HEK293 (cell line): Measurements from ENCODE around the gene SHC4.

ENCODE experiments used
- FEZF1 ChIP-seq: fragments of 450-650 bp; formaldehyde crosslinking; IDR thresholded peaks from 2 replicates; pipeline ENCODE4 v1.5.1; 2016; ENCODE audit warnings: missing biosample characterization, missing genetic modification characterization
- GLIS1 ChIP-seq: fragments of 450-650 bp; formaldehyde crosslinking; IDR thresholded peaks from 2 replicates; pipeline ENCODE4 v1.5.1; 2016; ENCODE audit warnings: missing biosample characterization, missing genetic modification characterization
- HOXA7 ChIP-seq: sonication (generic); formaldehyde crosslinking; IDR thresholded peaks from 2 replicates; pipeline ENCODE4 v1.8.1; 2022; ENCODE audit warnings: missing genetic modification reagents, borderline replicate concordance
- KLF1 ChIP-seq: fragments of 450-650 bp; formaldehyde crosslinking; IDR thresholded peaks from 2 replicates; pipeline ENCODE4 v1.5.1; 2016; ENCODE audit warnings: missing biosample characterization, missing genetic modification characterization
- MYNN ChIP-seq: fragments of 450-650 bp; formaldehyde crosslinking; IDR thresholded peaks from 2 replicates; pipeline ENCODE4 v1.5.1; 2016; ENCODE audit warnings: missing biosample characterization, missing genetic modification characterization, borderline replicate concordance
- ZBTB10 ChIP-seq: fragments of 450-650 bp; formaldehyde crosslinking; IDR thresholded peaks from 2 replicates; pipeline ENCODE4 v1.5.1; 2016; ENCODE audit warnings: missing biosample characterization, missing genetic modification characterization
- ZBTB21 ChIP-seq: fragments of 450-650 bp; formaldehyde crosslinking; IDR thresholded peaks from 2 replicates; pipeline ENCODE4 v1.5.1; 2017; ENCODE audit warnings: missing biosample characterization, missing genetic modification characterization
- ZBTB48 ChIP-seq: fragments of 450-650 bp; formaldehyde crosslinking; IDR thresholded peaks from 2 replicates; pipeline ENCODE4 v1.5.1; 2016; ENCODE audit warnings: missing biosample characterization, missing genetic modification characterization
- ZBTB7A ChIP-seq: fragments of 450-650 bp; formaldehyde crosslinking; IDR thresholded peaks from 2 replicates; pipeline ENCODE4 v1.5.1; 2016; ENCODE audit warnings: low read depth, missing biosample characterization, missing genetic modification characterization
- ZFHX2 ChIP-seq: fragments of 450-650 bp; formaldehyde crosslinking; conservative IDR thresholded peaks from 2 replicates; pipeline ENCODE4 v1.5.1; 2016; ENCODE audit warnings: missing biosample characterization, missing genetic modification characterization
- ZNF112 ChIP-seq: fragments of 450-650 bp; formaldehyde crosslinking; IDR thresholded peaks from 2 replicates; pipeline ENCODE4 v1.5.0; 2017; ENCODE audit warnings: missing biosample characterization, missing genetic modification characterization
- ZNF169 ChIP-seq: fragments of 450-650 bp; formaldehyde crosslinking; IDR thresholded peaks from 2 replicates; pipeline ENCODE4 v1.5.1; 2016; ENCODE audit warnings: missing biosample characterization, missing genetic modification characterization
- ZNF23 ChIP-seq: fragments of 450-650 bp; formaldehyde crosslinking; IDR thresholded peaks from 2 replicates; pipeline ENCODE4 v1.5.1; 2016; ENCODE audit warnings: missing biosample characterization, missing genetic modification characterization, borderline replicate concordance
- ZNF24 ChIP-seq: fragments of 450-650 bp; formaldehyde crosslinking; IDR thresholded peaks from 2 replicates; pipeline ENCODE4 v1.5.1; 2016; ENCODE audit warnings: missing biosample characterization, missing genetic modification characterization
- ZNF292 ChIP-seq: fragments of 450-650 bp; formaldehyde crosslinking; IDR thresholded peaks from 2 replicates; pipeline ENCODE4 v1.5.1; 2016; ENCODE audit warnings: low read depth, missing biosample characterization, missing genetic modification characterization, borderline replicate concordance
- ZNF350 ChIP-seq: fragments of 450-650 bp; formaldehyde crosslinking; IDR thresholded peaks from 2 replicates; pipeline ENCODE4 v1.5.0; 2017; ENCODE audit warnings: missing biosample characterization, mild to moderate bottlenecking, missing genetic modification characterization
- ZNF366 ChIP-seq: fragments of 450-650 bp; formaldehyde crosslinking; conservative IDR thresholded peaks from 2 replicates; pipeline ENCODE4 v1.5.1; 2016; ENCODE audit warnings: missing biosample characterization, missing genetic modification characterization
- ZNF585B ChIP-seq: fragments of 450-650 bp; formaldehyde crosslinking; IDR thresholded peaks from 2 replicates; pipeline ENCODE4 v1.5.1; 2016; ENCODE audit warnings: missing biosample characterization, missing genetic modification characterization
- ZNF600 ChIP-seq: fragments of 450-650 bp; formaldehyde crosslinking; IDR thresholded peaks from 2 replicates; pipeline ENCODE4 v1.5.1; 2016; ENCODE audit warnings: missing biosample characterization, missing genetic modification characterization
- ZNF677 ChIP-seq: fragments of 450-650 bp; IDR thresholded peaks from 2 replicates; pipeline ENCODE4 v1.5.0; 2018; ENCODE audit warnings: missing biosample characterization, mild to moderate bottlenecking, missing genetic modification characterization, moderate library complexity
- ZNF76 ChIP-seq: fragments of 450-650 bp; formaldehyde crosslinking; IDR thresholded peaks from 2 replicates; pipeline ENCODE4; 2016; ENCODE audit warnings: low read depth, missing biosample characterization, missing genetic modification characterization, borderline replicate concordance
- ZNF843 ChIP-seq: fragments of 450-650 bp; formaldehyde crosslinking; IDR thresholded peaks from 2 replicates; pipeline ENCODE4 v1.5.1; 2016; ENCODE audit warnings: missing biosample characterization, missing genetic modification characterization
- TF ChIP-seq, protein P1 (sequence below): fragments of 450-650 bp; IDR thresholded peaks from 2 replicates; pipeline ENCODE4 v1.5.1; 2018; ENCODE audit warnings: missing biosample characterization, mild to moderate bottlenecking, missing genetic modification characterization
- TF ChIP-seq, protein P2 (sequence below): fragments of 450-650 bp; formaldehyde crosslinking; conservative IDR thresholded peaks from 2 replicates; pipeline ENCODE4 v1.5.1; 2016; ENCODE audit warnings: low read depth, missing biosample characterization, missing genetic modification characterization
- TF ChIP-seq, protein P3 (sequence below): fragments of 450-650 bp; formaldehyde crosslinking; IDR thresholded peaks from 2 replicates; pipeline ENCODE4 v1.5.1; 2016; ENCODE audit warnings: missing biosample characterization, missing genetic modification characterization, low read depth
- TF ChIP-seq, protein P4 (sequence below): fragments of 450-650 bp; formaldehyde crosslinking; IDR thresholded peaks from 2 replicates; pipeline ENCODE4 v1.5.1; 2016; ENCODE audit warnings: missing biosample characterization, missing genetic modification characterization

The SHC4 gene

DNA sequence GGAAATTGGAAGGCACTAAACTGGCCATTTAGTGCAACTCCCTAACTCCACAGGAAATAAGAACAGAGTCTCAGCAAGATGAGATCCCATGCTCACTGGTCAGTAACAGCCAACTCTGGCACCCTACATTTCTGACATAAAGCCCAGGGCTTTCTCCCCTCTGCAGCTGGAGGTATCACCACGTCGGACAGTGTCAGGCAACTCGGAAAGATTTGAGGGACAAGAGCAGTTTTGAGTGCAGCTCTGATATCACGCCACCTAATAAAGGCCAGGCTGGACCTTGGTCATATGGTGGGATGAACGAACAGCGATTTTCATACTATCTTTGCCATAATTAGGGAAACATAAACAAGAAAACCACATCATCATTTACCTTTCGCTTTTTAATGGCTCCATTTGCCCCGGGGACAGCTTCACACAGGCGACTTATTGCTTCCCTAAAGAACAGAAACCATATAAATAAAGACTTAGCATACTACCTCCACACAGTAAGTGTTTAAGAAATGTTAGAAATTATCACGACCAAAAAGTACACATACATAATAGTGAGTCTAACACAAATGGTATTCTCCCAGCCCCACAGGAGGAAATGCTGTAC is 73.2 kb downstream of the SHC4 start (continued):
- TF ChIP-seq ZBTB21 (no peak), MYNN (no peak), ZBTB48 (tag by site-specific recombination) (0 out of 2 replicates have a peak, but pooled peaks have one; percentile 30), ZNF23 (tag by site-specific recombination) (no peak), HOXA7 (CRISPR knock-in tag) (no peak), ZNF350 (tag by site-specific recombination) (no peak), ZNF112 (tag by site-specific recombination) (no peak), ZNF600 (no peak), ZNF76 (tag by site-specific recombination) (no peak), FEZF1 (tag by site-specific recombination) (peak; percentile 66; the same call in 1 of the 2 replicates), ZFHX2 (tag by site-specific recombination) (no peak), ZBTB10 (tag by site-specific recombination) (no peak), ZNF292 (tag by site-specific recombination) (no peak), ZNF843 (tag by site-specific recombination) (0 out of 2 replicates have a peak, but pooled peaks have one; percentile 19), ZNF24 (no peak), ZNF366 (tag by site-specific recombination) (0 out of 2 replicates have a peak, but pooled peaks have one; percentile 11), ZNF169 (no peak), ZBTB7A (no peak), ZNF677 (tag by site-specific recombination) (no peak), ZNF585B (no peak), GLIS1 (no peak), KLF1 (tag by site-specific recombination) (no peak)
- TF ChIP-seq, protein P1, sequence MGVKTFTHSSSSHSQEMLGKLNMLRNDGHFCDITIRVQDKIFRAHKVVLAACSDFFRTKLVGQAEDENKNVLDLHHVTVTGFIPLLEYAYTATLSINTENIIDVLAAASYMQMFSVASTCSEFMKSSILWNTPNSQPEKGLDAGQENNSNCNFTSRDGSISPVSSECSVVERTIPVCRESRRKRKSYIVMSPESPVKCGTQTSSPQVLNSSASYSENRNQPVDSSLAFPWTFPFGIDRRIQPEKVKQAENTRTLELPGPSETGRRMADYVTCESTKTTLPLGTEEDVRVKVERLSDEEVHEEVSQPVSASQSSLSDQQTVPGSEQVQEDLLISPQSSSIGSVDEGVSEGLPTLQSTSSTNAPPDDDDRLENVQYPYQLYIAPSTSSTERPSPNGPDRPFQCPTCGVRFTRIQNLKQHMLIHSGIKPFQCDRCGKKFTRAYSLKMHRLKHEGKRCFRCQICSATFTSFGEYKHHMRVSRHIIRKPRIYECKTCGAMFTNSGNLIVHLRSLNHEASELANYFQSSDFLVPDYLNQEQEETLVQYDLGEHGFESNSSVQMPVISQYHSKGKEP = peak; percentile 49
- TF ChIP-seq, protein P2, sequence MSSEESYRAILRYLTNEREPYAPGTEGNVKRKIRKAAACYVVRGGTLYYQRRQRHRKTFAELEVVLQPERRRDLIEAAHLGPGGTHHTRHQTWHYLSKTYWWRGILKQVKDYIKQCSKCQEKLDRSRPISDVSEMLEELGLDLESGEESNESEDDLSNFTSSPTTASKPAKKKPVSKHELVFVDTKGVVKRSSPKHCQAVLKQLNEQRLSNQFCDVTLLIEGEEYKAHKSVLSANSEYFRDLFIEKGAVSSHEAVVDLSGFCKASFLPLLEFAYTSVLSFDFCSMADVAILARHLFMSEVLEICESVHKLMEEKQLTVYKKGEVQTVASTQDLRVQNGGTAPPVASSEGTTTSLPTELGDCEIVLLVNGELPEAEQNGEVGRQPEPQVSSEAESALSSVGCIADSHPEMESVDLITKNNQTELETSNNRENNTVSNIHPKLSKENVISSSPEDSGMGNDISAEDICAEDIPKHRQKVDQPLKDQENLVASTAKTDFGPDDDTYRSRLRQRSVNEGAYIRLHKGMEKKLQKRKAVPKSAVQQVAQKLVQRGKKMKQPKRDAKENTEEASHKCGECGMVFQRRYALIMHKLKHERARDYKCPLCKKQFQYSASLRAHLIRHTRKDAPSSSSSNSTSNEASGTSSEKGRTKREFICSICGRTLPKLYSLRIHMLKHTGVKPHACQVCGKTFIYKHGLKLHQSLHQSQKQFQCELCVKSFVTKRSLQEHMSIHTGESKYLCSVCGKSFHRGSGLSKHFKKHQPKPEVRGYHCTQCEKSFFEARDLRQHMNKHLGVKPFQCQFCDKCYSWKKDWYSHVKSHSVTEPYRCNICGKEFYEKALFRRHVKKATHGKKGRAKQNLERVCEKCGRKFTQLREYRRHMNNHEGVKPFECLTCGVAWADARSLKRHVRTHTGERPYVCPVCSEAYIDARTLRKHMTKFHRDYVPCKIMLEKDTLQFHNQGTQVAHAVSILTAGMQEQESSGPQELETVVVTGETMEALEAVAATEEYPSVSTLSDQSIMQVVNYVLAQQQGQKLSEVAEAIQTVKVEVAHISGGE (tag by site-specific recombination) = no peak
- TF ChIP-seq, protein P3, sequence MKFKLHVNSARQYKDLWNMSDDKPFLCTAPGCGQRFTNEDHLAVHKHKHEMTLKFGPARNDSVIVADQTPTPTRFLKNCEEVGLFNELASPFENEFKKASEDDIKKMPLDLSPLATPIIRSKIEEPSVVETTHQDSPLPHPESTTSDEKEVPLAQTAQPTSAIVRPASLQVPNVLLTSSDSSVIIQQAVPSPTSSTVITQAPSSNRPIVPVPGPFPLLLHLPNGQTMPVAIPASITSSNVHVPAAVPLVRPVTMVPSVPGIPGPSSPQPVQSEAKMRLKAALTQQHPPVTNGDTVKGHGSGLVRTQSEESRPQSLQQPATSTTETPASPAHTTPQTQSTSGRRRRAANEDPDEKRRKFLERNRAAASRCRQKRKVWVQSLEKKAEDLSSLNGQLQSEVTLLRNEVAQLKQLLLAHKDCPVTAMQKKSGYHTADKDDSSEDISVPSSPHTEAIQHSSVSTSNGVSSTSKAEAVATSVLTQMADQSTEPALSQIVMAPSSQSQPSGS = no peak
- TF ChIP-seq, protein P4, sequence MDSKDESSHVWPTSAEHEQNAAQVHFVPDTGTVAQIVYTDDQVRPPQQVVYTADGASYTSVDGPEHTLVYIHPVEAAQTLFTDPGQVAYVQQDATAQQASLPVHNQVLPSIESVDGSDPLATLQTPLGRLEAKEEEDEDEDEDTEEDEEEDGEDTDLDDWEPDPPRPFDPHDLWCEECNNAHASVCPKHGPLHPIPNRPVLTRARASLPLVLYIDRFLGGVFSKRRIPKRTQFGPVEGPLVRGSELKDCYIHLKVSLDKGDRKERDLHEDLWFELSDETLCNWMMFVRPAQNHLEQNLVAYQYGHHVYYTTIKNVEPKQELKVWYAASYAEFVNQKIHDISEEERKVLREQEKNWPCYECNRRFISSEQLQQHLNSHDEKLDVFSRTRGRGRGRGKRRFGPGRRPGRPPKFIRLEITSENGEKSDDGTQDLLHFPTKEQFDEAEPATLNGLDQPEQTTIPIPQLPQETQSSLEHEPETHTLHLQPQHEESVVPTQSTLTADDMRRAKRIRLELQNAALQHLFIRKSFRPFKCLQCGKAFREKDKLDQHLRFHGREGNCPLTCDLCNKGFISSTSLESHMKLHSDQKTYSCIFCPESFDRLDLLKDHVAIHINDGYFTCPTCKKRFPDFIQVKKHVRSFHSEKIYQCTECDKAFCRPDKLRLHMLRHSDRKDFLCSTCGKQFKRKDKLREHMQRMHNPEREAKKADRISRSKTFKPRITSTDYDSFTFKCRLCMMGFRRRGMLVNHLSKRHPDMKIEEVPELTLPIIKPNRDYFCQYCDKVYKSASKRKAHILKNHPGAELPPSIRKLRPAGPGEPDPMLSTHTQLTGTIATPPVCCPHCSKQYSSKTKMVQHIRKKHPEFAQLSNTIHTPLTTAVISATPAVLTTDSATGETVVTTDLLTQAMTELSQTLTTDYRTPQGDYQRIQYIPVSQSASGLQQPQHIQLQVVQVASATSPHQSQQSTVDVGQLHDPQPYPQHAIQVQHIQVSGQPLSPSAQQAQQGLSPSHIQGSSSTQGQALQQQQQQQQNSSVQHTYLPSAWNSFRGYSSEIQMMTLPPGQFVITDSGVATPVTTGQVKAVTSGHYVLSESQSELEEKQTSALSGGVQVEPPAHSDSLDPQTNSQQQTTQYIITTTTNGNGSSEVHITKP (tag by site-specific recombination) = peak; percentile 6; the same call in 1 of the 2 replicates
